Neural crest cell (in vitro differentiated cells): ENCODE data around the gene IFITM5. TPM values are rescaled to one million over a fixed set of nuclear protein-coding genes. Genes with fewer than 3 reads are reported as not detected.

Experiments
- DNase-seq: peaks from one replicate; pipeline ENCODE4 v3.0.0; 2021; ENCODE audit warnings: low read depth, mixed read lengths, low spot score
- H3K27ac Mint-ChIP-seq: one replicate; pipeline ENCODE4 v1.8.0; 2021; ENCODE audit warnings: mild to moderate bottlenecking, mixed read lengths; ENCODE audit not compliant: unreplicated experiment
- H3K27me3 Mint-ChIP-seq: 2 replicates; pipeline ENCODE4 v1.8.0; 2021; ENCODE audit warnings: low read depth, mild to moderate bottlenecking, mixed read lengths
- H3K36me3 Mint-ChIP-seq: 2 replicates; pipeline ENCODE4 v1.8.0; 2021; ENCODE audit warnings: low read depth, mild to moderate bottlenecking, mixed read lengths
- H3K4me1 Mint-ChIP-seq: 2 replicates; pipeline ENCODE4 v1.8.0; 2021; ENCODE audit warnings: mixed read lengths
- H3K4me3 Mint-ChIP-seq: one replicate; pipeline ENCODE4 v1.8.0; 2021; ENCODE audit warnings: mild to moderate bottlenecking, mixed read lengths
- H3K9me3 Mint-ChIP-seq: 2 replicates; pipeline ENCODE4 v1.8.0; 2021; ENCODE audit warnings: mixed read lengths
- CTCF ChIP-seq: fragments of 200-600 bp; sonication (generic); conservative IDR thresholded peaks from 2 replicates; pipeline ENCODE4 v1.5.0; 2021; ENCODE audit warnings: antibody characterized with exemption, mild to moderate bottlenecking
- total RNA-seq: library from RNA; stranded (reverse); gene quantifications from 2 replicates; pipeline ENCODE4 v1.2.1, GENCODE V29; 2021

Gene IFITM5
- total RNA-seq, 1 donor from 2014 or later, result not detected

GRCh38 chr11:250740-251299 lies 48.5 kb downstream of the IFITM5 start:
- peak; percentile 57 for DNase-seq
- H3K36me3 Mint-ChIP-seq, result peaks cover 21% of the 10 kb centered on the region
- peak; percentile 74 for TF ChIP-seq CTCF
- no peak overlapping the region for H3K27ac Mint-ChIP-seq
- no peak overlapping the region for H3K4me3 Mint-ChIP-seq
- no peaks in the 10 kb centered on the region for H3K9me3 Mint-ChIP-seq
- H3K27me3 Mint-ChIP-seq, result peaks cover 2% of the 10 kb centered on the region
- H3K4me1 Mint-ChIP-seq, result peaks cover 4% of the 10 kb centered on the region

- H3K4me3 Mint-ChIP-seq, result no peak overlapping the region
- H3K27ac Mint-ChIP-seq, result no peak overlapping the region
- TF ChIP-seq CTCF, result no peak
- no peaks in the 10 kb centered on the region for H3K9me3 Mint-ChIP-seq
- no peaks in the 10 kb centered on the region for H3K27me3 Mint-ChIP-seq
- no peak for DNase-seq
- H3K4me1 Mint-ChIP-seq, result peaks cover 4% of the 10 kb centered on the region
- peaks cover 19% of the 10 kb centered on the region for H3K36me3 Mint-ChIP-seq
Observed at GRCh38 chr11:250274-250673, 49.1 kb downstream of the IFITM5 start.

GRCh38 chr11:249062-249461 lies 50.3 kb downstream of the IFITM5 start:
- H3K36me3 Mint-ChIP-seq, result peaks cover 21% of the 10 kb centered on the region
- no peak for DNase-seq
- no peaks in the 10 kb centered on the region for H3K27me3 Mint-ChIP-seq
- no peak overlapping the region for H3K27ac Mint-ChIP-seq
- no peak overlapping the region for H3K4me3 Mint-ChIP-seq
- H3K9me3 Mint-ChIP-seq, result no peaks in the 10 kb centered on the region
- TF ChIP-seq CTCF, result no peak
- peaks cover 4% of the 10 kb centered on the region for H3K4me1 Mint-ChIP-seq

Other genes with a start within 250 kb of the IFITM5 start
- gene SCGB1C1, start 106.4 kb downstream of the IFITM5 start, total RNA-seq, result not detected in 2 replicates
- gene BET1L, start 92.1 kb downstream of the IFITM5 start, total RNA-seq, result 41.3 and 44.3 TPM in 2 replicates
- gene RIC8A, start 91.8 kb downstream of the IFITM5 start, total RNA-seq, result 115 and 122 TPM in 2 replicates
- 23.3 and 24.0 TPM in 2 replicates for gene SIRT3, start 63.2 kb downstream of the IFITM5 start, total RNA-seq
- gene PSMD13, start 62.5 kb downstream of the IFITM5 start, total RNA-seq, result 136 and 146 TPM in 2 replicates
- gene NLRP6, start 21.1 kb downstream of the IFITM5 start, total RNA-seq, result not detected in 2 replicates
- 23.2 and 25.1 TPM in 2 replicates for gene PGGHG, start 10.4 kb downstream of the IFITM5 start, total RNA-seq
- 55.0 and 67.2 TPM in 2 replicates for gene IFITM2, start 8.3 kb upstream of the IFITM5 start, total RNA-seq
- gene IFITM1, start 14.5 kb upstream of the IFITM5 start, total RNA-seq, result 2.0 and 2.3 TPM in 2 replicates
- gene IFITM3, start 21.3 kb upstream of the IFITM5 start, total RNA-seq, result 156 and 165 TPM in 2 replicates
- 179 and 201 TPM in 2 replicates for gene B4GALNT4, start 70.0 kb upstream of the IFITM5 start, total RNA-seq
- gene PKP3, start 94.7 kb upstream of the IFITM5 start, total RNA-seq, result 0.42 and 1.7 TPM in 2 replicates
- 14.5 and 15.9 TPM in 2 replicates for gene SIGIRR, start 115.5 kb upstream of the IFITM5 start, total RNA-seq
- not detected in 2 replicates for gene ANO9, start 142.5 kb upstream of the IFITM5 start, total RNA-seq
- 51.2 and 52.4 TPM in 2 replicates for gene PTDSS2, start 150.8 kb upstream of the IFITM5 start, total RNA-seq
- gene RNH1, start 207.7 kb upstream of the IFITM5 start, total RNA-seq, result 69.2 and 71.1 TPM in 2 replicates
- 90.6 and 93.5 TPM in 2 replicates for gene HRAS, start 236.1 kb upstream of the IFITM5 start, total RNA-seq
- gene LRRC56, start 238.0 kb upstream of the IFITM5 start, total RNA-seq, result 2.1 and 2.4 TPM in 2 replicates